GM12878 (cell line): ENCODE measurements around the gene HMGCS1. TPM values are rescaled to one million over a fixed set of nuclear protein-coding genes. Genes with fewer than 3 reads are reported as not detected.

Experiments
- ATAC-seq: fragments of 200-7000 bp; cut with Tn5 transposase; 3 replicates; pipeline ENCODE4 v1.9.1; 2020; ENCODE audit warnings: mild to moderate bottlenecking, moderate library complexity
- BruUV-seq: library from RNA; stranded (reverse); fragments of 400-500 nt; replicated peaks from 2 replicates; lab custom pipeline; 2021; lab: Mats Ljungman, UMichigan
- CTCF ChIA-PET: fragments of 300-600 bp; sonication (Branson Sonifier 250); formaldehyde crosslinking; extraction: SDS; loops from one replicate; lab custom pipeline; 2021; ENCODE audit warnings: inconsistent platforms; lab: Yijun Ruan, JAX
- POLR2A ChIA-PET: fragments of 350-600 bp; formaldehyde crosslinking; extraction: SDS; loops from one replicate; lab custom pipeline; 2021; ENCODE audit warnings: inconsistent platforms; lab: Charles Lee
- RAD21 ChIA-PET: fragments of 300-600 bp; sonication (Branson Sonifier 250); formaldehyde crosslinking; loops from one replicate; lab custom pipeline; 2023; ENCODE audit warnings: antibody characterized with exemption; ENCODE audit not compliant: unreplicated experiment; lab: Charles Lee
- SMC1A ChIA-PET: fragments of 300-600 bp; sonication (Branson Sonifier 250); formaldehyde crosslinking; loops from one replicate; lab custom pipeline; 2023; ENCODE audit not compliant: unreplicated experiment, uncharacterized antibody; lab: Charles Lee
- DNase-seq: peaks from one replicate; pipeline ENCODE4 v3.0.0-alpha.2; 2011; ENCODE audit warnings: low read depth, low spot score
- FAIRE-seq: peaks from 3 replicates; lab custom pipeline; 2011; peaks lifted over from hg19 to GRCh38; lab: Jason Lieb, UNC
- H2AFZ ChIP-seq: 2 replicates; pipeline ENCODE4 v1.6.0; 2011; ENCODE audit warnings: low read depth, low read length, control low read depth; ENCODE audit not compliant: control insufficient read depth
- H3K27ac ChIP-seq: 2 replicates; pipeline ENCODE4 v1.5.1; 2011; ENCODE audit warnings: control low read depth; ENCODE audit not compliant: control insufficient read depth, insufficient read depth
- H3K27me3 ChIP-seq, 2 experiments: replicated peaks in 1 of 2; 2 replicates each; pipeline versions ENCODE4 v1.6.0 to v1.6.1; 2011; ENCODE audit warnings: low read length in 1 of 2; ENCODE audit not compliant: control insufficient read depth in 2 of 2, insufficient read depth in 2 of 2
- H3K36me3 ChIP-seq, 2 experiments: 2 replicates each; pipeline ENCODE4 v1.5.1; 2011; ENCODE audit warnings: low read length in 1 of 2; ENCODE audit not compliant: control insufficient read depth in 2 of 2, insufficient read depth in 2 of 2
- H3K4me1 ChIP-seq: 2 replicates; pipeline ENCODE4 v1.6.1; 2011; ENCODE audit warnings: mild to moderate bottlenecking, low read length, moderate library complexity, mixed read lengths; ENCODE audit not compliant: control insufficient read depth, insufficient read depth
- H3K4me2 ChIP-seq: 2 replicates; pipeline ENCODE4 v1.6.0; 2011; ENCODE audit warnings: control low read depth; ENCODE audit not compliant: control insufficient read depth, insufficient read depth
- H3K4me3 ChIP-seq: fragments of 200-600 bp; sonication (generic); 2 replicates; pipeline ENCODE4 v1.5.1; 2016
- H3K79me2 ChIP-seq: 2 replicates; pipeline ENCODE4 v1.6.0; 2011; ENCODE audit warnings: low read length; ENCODE audit not compliant: control insufficient read depth, insufficient read depth
- H3K9ac ChIP-seq: 2 replicates; pipeline ENCODE4 v1.8.0; 2011; ENCODE audit warnings: low read length, control low read depth, mixed read lengths; ENCODE audit not compliant: control insufficient read depth, insufficient read depth
- H3K9me3 ChIP-seq: replicated peaks from 3 replicates; pipeline ENCODE4 v1.5.1; 2011; ENCODE audit warnings: mild to moderate bottlenecking, low read length; ENCODE audit not compliant: control insufficient read depth, insufficient read depth
- H4K20me1 ChIP-seq: 2 replicates; pipeline ENCODE4 v1.6.0; 2011; ENCODE audit not compliant: control insufficient read depth, insufficient read depth
- BACH1 ChIP-seq: fragments of 450-650 bp; IDR thresholded peaks from 2 replicates; pipeline ENCODE4 v1.6.1; 2017; ENCODE audit warnings: mild to moderate bottlenecking, borderline replicate concordance
- CBFB ChIP-seq: IDR thresholded peaks from 2 replicates; pipeline ENCODE4 v1.6.1; 2016; ENCODE audit warnings: antibody characterized with exemption, low read depth
- MEF2B ChIP-seq: fragments of 450-650 bp; IDR thresholded peaks from 2 replicates; pipeline ENCODE4 v1.6.1; 2018; ENCODE audit warnings: mild to moderate bottlenecking, moderate library complexity; ENCODE audit not compliant: partially characterized antibody, poor library complexity, severe bottlenecking
- PAX5 ChIP-seq: IDR thresholded peaks from 2 replicates; pipeline ENCODE4 v1.6.1; 2011; ENCODE audit warnings: low read depth, low read length, borderline replicate concordance
- SMAD1 ChIP-seq: fragments of 450-650 bp; IDR thresholded peaks from 2 replicates; pipeline ENCODE4 v1.6.1; 2018; ENCODE audit warnings: mild to moderate bottlenecking, low read depth; ENCODE audit not compliant: partially characterized antibody
- TAF1 ChIP-seq: IDR thresholded peaks from 2 replicates; pipeline ENCODE4 v1.6.1; 2011; ENCODE audit warnings: mild to moderate bottlenecking, low read depth, low read length, borderline replicate concordance
- WRNIP1 ChIP-seq: IDR thresholded peaks from 2 replicates; pipeline ENCODE4 v1.6.1; 2011; ENCODE audit warnings: low read depth, low read length, improper control_type of control experiment, borderline replicate concordance
- whole genome bisulfite sequencing: methylation state at CpG from one replicate; pipeline ENCODE4 v1.1.6; 2016; ENCODE audit warnings: low lambda C conversion rate; ENCODE audit not compliant: insufficient replicate concordance, insufficient coverage; ENCODE audit errors: missing lambda C conversion rate; 5-methylcytosine and 5-hydroxymethylcytosine counted together
- in situ Hi-C: fragments of 300-500 bp; cut with MboI; formaldehyde crosslinking; loops from 9 replicates; pipeline ENCODE4 v1.14.3; 2018; ENCODE audit warnings: mixed read lengths
- intact Hi-C: fragments of 100-400 bp; cut with micrococcal nuclease; formaldehyde crosslinking; loops from one replicate; pipeline ENCODE4 v1.14.2; 2022; ENCODE audit not compliant: unreplicated experiment
- polyA plus RNA-seq, 11 experiments: library from polyadenylated mRNA; depleted of rRNA in 4 of 11; unstranded in 6 of 11; stranded (reverse) in 5 of 11; fragments of >200 nt; fragmentation: Nextera tagmentation in 4 of 11; fragmentation: Illumina TruSeq in 1 of 11; extraction: Ambion mirVana in 4 of 11; extraction: Trizol in 1 of 11; gene quantifications; 1 replicate in 1 of 11; 2 replicates in 10 of 11; pipeline versions ENCODE4 v1.2.1 to v1.2.3, GENCODE V29; 2011 to 2016; ENCODE audit warnings: inconsistent platforms in 2 of 11, missing spikeins in 2 of 11, low read depth in 1 of 11
- total RNA-seq, 4 experiments: library from RNA; depleted of rRNA in 3 of 4; stranded (reverse); fragments of >200 nt in 3 of 4; fragmentation: Illumina TruSeq in 1 of 4; extraction: Trizol in 1 of 4; gene quantifications; 2 replicates each; pipeline versions ENCODE4 v1.2.1 to v1.2.3, GENCODE V29; 2013 to 2021
- TF ChIP-seq, protein P1 (sequence below): fragments of 450-650 bp; IDR thresholded peaks from 2 replicates; pipeline ENCODE4 v1.6.1; 2016; ENCODE audit warnings: mild to moderate bottlenecking, moderate library complexity, borderline replicate concordance
- TF ChIP-seq, protein P2 (sequence below): IDR thresholded peaks from 2 replicates; pipeline ENCODE4 v1.6.1; 2011; ENCODE audit warnings: mild to moderate bottlenecking, low read depth, low read length, moderate library complexity; ENCODE audit not compliant: insufficient replicate concordance
- TF ChIP-seq, protein P3 (sequence below): IDR thresholded peaks from 2 replicates; pipeline ENCODE4 v1.6.1; 2011; ENCODE audit warnings: low read depth, low read length, improper control_type of control experiment, borderline replicate concordance
- TF ChIP-seq, protein P4 (sequence below): fragments of 450-650 bp; IDR thresholded peaks from 2 replicates; pipeline ENCODE4 v1.6.1; 2017; ENCODE audit warnings: mild to moderate bottlenecking, moderate library complexity

HMGCS1 gene
- total and polyA plus RNA-seq, 10 of the 15 experiments (the other 5 are each of a cell fraction or from before 2014, with no cell fraction given) = 24.0 to 193 (median 108) TPM

DNA sequence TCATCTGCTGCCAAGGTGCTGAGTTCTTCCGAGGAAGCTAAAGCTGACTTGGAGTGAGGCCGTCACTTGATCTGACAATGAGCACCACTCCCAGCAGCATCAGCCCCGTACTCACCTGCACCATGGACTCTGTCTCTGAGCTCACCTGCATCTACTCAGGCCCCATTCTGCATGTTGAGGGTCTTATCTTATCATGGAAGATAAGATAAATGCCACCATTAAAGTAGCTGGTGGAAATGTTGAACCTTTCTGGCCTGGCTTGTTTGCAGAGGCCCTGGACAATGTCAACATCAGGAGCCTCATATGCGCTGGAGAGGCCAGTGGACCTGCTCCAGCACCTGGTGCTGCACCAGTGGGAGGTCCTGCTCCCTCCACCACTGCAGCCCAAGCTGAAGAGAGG lies 35.0 kb upstream of the HMGCS1 start:
- Histone ChIP-seq H3K4me1 (no peaks in the 10 kb centered on the region), H3K4me3 (no peak overlapping the region), H3K79me2 (no peaks in the 10 kb centered on the region), H3K27ac (no peak overlapping the region), H4K20me1 (no peaks in the 10 kb centered on the region), H3K36me3 (no peaks in the 10 kb centered on the region), H2AFZ (no peak overlapping the region), H3K27me3 (no peaks in the 10 kb centered on the region; a peak in 1 of 4 replicates), H3K9me3 (no peaks in the 10 kb centered on the region; the same call in 2 of the 3 replicates), H3K4me2 (no peak overlapping the region), H3K9ac (no peak overlapping the region)
- in situ Hi-C loops (no loop called here), intact Hi-C loops (no loop called here)
- SMC1A ChIA-PET = no interaction called here
- ATAC-seq (no peak), FAIRE-seq (no peak), DNase-seq (no peak)
- WGBS = 59% methylated on average over 4 of the region's 4 CpGs
- RAD21 ChIA-PET = no interaction called here
- POLR2A ChIA-PET = no interaction called here
- BruUV-seq = no TSS peak
- CTCF ChIA-PET = no interaction called here
- no peak for TF ChIP-seq MEF2B
- no peak for TF ChIP-seq PAX5
- TF ChIP-seq, protein P1, sequence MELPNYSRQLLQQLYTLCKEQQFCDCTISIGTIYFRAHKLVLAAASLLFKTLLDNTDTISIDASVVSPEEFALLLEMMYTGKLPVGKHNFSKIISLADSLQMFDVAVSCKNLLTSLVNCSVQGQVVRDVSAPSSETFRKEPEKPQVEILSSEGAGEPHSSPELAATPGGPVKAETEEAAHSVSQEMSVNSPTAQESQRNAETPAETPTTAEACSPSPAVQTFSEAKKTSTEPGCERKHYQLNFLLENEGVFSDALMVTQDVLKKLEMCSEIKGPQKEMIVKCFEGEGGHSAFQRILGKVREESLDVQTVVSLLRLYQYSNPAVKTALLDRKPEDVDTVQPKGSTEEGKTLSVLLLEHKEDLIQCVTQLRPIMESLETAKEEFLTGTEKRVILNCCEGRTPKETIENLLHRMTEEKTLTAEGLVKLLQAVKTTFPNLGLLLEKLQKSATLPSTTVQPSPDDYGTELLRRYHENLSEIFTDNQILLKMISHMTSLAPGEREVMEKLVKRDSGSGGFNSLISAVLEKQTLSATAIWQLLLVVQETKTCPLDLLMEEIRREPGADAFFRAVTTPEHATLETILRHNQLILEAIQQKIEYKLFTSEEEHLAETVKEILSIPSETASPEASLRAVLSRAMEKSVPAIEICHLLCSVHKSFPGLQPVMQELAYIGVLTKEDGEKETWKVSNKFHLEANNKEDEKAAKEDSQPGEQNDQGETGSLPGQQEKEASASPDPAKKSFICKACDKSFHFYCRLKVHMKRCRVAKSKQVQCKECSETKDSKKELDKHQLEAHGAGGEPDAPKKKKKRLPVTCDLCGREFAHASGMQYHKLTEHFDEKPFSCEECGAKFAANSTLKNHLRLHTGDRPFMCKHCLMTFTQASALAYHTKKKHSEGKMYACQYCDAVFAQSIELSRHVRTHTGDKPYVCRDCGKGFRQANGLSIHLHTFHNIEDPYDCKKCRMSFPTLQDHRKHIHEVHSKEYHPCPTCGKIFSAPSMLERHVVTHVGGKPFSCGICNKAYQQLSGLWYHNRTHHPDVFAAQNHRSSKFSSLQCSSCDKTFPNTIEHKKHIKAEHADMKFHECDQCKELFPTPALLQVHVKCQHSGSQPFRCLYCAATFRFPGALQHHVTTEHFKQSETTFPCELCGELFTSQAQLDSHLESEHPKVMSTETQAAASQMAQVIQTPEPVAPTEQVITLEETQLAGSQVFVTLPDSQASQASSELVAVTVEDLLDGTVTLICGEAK = no peak
- TF ChIP-seq WRNIP1 = no peak
- no peak for TF ChIP-seq BACH1
- TF ChIP-seq TAF1 = no peak
- TF ChIP-seq, protein P2, sequence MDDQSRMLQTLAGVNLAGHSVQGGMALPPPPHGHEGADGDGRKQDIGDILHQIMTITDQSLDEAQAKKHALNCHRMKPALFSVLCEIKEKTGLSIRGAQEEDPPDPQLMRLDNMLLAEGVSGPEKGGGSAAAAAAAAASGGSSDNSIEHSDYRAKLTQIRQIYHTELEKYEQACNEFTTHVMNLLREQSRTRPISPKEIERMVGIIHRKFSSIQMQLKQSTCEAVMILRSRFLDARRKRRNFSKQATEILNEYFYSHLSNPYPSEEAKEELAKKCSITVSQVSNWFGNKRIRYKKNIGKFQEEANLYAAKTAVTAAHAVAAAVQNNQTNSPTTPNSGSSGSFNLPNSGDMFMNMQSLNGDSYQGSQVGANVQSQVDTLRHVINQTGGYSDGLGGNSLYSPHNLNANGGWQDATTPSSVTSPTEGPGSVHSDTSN = no peak
- TF ChIP-seq, protein P3, sequence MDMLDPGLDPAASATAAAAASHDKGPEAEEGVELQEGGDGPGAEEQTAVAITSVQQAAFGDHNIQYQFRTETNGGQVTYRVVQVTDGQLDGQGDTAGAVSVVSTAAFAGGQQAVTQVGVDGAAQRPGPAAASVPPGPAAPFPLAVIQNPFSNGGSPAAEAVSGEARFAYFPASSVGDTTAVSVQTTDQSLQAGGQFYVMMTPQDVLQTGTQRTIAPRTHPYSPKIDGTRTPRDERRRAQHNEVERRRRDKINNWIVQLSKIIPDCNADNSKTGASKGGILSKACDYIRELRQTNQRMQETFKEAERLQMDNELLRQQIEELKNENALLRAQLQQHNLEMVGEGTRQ = no peak
- TF ChIP-seq, protein P4, sequence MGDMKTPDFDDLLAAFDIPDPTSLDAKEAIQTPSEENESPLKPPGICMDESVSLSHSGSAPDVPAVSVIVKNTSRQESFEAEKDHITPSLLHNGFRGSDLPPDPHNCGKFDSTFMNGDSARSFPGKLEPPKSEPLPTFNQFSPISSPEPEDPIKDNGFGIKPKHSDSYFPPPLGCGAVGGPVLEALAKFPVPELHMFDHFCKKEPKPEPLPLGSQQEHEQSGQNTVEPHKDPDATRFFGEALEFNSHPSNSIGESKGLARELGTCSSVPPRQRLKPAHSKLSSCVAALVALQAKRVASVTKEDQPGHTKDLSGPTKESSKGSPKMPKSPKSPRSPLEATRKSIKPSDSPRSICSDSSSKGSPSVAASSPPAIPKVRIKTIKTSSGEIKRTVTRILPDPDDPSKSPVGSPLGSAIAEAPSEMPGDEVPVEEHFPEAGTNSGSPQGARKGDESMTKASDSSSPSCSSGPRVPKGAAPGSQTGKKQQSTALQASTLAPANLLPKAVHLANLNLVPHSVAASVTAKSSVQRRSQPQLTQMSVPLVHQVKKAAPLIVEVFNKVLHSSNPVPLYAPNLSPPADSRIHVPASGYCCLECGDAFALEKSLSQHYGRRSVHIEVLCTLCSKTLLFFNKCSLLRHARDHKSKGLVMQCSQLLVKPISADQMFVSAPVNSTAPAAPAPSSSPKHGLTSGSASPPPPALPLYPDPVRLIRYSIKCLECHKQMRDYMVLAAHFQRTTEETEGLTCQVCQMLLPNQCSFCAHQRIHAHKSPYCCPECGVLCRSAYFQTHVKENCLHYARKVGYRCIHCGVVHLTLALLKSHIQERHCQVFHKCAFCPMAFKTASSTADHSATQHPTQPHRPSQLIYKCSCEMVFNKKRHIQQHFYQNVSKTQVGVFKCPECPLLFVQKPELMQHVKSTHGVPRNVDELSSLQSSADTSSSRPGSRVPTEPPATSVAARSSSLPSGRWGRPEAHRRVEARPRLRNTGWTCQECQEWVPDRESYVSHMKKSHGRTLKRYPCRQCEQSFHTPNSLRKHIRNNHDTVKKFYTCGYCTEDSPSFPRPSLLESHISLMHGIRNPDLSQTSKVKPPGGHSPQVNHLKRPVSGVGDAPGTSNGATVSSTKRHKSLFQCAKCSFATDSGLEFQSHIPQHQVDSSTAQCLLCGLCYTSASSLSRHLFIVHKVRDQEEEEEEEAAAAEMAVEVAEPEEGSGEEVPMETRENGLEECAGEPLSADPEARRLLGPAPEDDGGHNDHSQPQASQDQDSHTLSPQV = no peak
- no peak for TF ChIP-seq SMAD1
- no peak for TF ChIP-seq CBFB
